Upper lobe of right lung (tissue), 1 donor: Measurements from ENCODE around the gene PPFIA1. TPM values are rescaled to one million over a fixed set of nuclear protein-coding genes. Genes with fewer than 3 reads are reported as not detected.

Experiments
- ATAC-seq: fragments of 200-7000 bp; cut with Tn5 transposase; one replicate; pipeline ENCODE4 v1.9.1; 2020; ENCODE audit warnings: mild to moderate bottlenecking, moderate library complexity
- DNase-seq: peaks from one replicate; pipeline ENCODE4 v3.0.0-alpha.2; 2020
- H3K27ac ChIP-seq: fragments of 200-600 bp; one replicate; pipeline ENCODE4 v1.8.0; 2022
- H3K27me3 ChIP-seq: fragments of 200-600 bp; one replicate; pipeline ENCODE4 v1.8.0; 2022; ENCODE audit warnings: mild to moderate bottlenecking
- H3K36me3 ChIP-seq: fragments of 200-600 bp; one replicate; pipeline ENCODE4 v1.8.0; 2022
- H3K4me1 ChIP-seq: fragments of 200-600 bp; one replicate; pipeline ENCODE4 v1.8.0; 2022
- H3K4me3 ChIP-seq: fragments of 200-600 bp; one replicate; pipeline ENCODE4 v1.8.0; 2022; ENCODE audit warnings: mild to moderate bottlenecking
- H3K9me3 ChIP-seq: fragments of 200-600 bp; one replicate; pipeline ENCODE4 v1.8.0; 2022
- intact Hi-C: fragments of 100-400 bp; cut with DNase I; formaldehyde crosslinking; loops from one replicate; pipeline ENCODE4 v1.11.0; 2022
- total RNA-seq: library from RNA; stranded (reverse); fragmentation: NEBNext Ultra II Directional; extraction: Animal tissue kit (Norgen Biotek cat#: 25700); gene quantifications from one replicate; pipeline ENCODE4 v1.2.1, GENCODE V29; 2021
- TF ChIP-seq, protein P1 (sequence below): fragments of 200-600 bp; IDR thresholded peaks from one replicate; pipeline ENCODE4 v1.8.0; 2022; ENCODE audit warnings: antibody characterized with exemption
- donor health status: DM: no; HTN: yes; CAD: no; lungs with severe emphysema.

Gene PPFIA1
- total RNA-seq, 1 donor from 2014 or later = 73.3 TPM

GRCh38 chr11:70430671-70431574 lies 160.4 kb downstream of the PPFIA1 start:
- TF ChIP-seq, protein P1, sequence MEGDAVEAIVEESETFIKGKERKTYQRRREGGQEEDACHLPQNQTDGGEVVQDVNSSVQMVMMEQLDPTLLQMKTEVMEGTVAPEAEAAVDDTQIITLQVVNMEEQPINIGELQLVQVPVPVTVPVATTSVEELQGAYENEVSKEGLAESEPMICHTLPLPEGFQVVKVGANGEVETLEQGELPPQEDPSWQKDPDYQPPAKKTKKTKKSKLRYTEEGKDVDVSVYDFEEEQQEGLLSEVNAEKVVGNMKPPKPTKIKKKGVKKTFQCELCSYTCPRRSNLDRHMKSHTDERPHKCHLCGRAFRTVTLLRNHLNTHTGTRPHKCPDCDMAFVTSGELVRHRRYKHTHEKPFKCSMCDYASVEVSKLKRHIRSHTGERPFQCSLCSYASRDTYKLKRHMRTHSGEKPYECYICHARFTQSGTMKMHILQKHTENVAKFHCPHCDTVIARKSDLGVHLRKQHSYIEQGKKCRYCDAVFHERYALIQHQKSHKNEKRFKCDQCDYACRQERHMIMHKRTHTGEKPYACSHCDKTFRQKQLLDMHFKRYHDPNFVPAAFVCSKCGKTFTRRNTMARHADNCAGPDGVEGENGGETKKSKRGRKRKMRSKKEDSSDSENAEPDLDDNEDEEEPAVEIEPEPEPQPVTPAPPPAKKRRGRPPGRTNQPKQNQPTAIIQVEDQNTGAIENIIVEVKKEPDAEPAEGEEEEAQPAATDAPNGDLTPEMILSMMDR = no peak
- Histone ChIP-seq H3K27ac (no peak overlapping the region), H3K4me1 (no peaks in the 10 kb centered on the region), H3K27me3 (no peaks in the 10 kb centered on the region), H3K4me3 (no peak overlapping the region), H3K9me3 (no peaks in the 10 kb centered on the region), H3K36me3 (peaks cover 89% of the 10 kb centered on the region)
- intact Hi-C loops = no loop called here
- DNase-seq (no peak), ATAC-seq (no peak)

- Histone ChIP-seq H3K4me1 (no peaks in the 10 kb centered on the region), H3K27ac (no peak overlapping the region), H3K36me3 (peaks cover 87% of the 10 kb centered on the region), H3K4me3 (no peak overlapping the region), H3K9me3 (no peaks in the 10 kb centered on the region), H3K27me3 (no peaks in the 10 kb centered on the region)
- TF ChIP-seq, protein P1 = no peak
- no peak for DNase-seq
- no peak for ATAC-seq
- intact Hi-C loops = no loop called here
These were observed 161.1 kb downstream of the PPFIA1 start for GRCh38 chr11:70431611-70432010.

DNA sequence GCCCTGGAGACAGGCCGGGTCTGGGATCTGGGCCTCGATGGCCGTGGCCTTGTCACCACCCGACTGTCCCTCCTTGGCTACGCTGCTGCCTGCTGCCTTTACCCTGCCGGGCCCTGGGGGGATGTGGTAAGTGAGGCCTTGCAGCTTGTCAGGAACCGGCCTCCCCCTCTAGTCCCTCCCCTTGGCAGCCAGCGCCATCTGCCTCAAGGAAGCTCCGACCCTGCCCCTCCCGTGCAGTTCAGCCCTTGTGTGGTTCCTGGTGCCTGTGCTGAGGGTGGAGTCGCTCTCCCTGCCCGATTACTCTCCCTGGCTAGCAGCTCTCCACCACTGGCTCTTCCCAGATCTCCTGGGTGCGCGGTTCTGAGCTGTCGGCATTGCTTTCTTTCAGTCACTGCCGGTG lies 161.6 kb downstream of the PPFIA1 start:
- intact Hi-C loops = no loop called here
- Histone ChIP-seq H3K36me3 (peaks cover 85% of the 10 kb centered on the region), H3K27me3 (no peaks in the 10 kb centered on the region), H3K9me3 (no peaks in the 10 kb centered on the region), H3K27ac (no peak overlapping the region), H3K4me3 (no peak overlapping the region), H3K4me1 (no peaks in the 10 kb centered on the region)
- DNase-seq (no peak), ATAC-seq (no peak)
- TF ChIP-seq, protein P1 = no peak

DNA sequence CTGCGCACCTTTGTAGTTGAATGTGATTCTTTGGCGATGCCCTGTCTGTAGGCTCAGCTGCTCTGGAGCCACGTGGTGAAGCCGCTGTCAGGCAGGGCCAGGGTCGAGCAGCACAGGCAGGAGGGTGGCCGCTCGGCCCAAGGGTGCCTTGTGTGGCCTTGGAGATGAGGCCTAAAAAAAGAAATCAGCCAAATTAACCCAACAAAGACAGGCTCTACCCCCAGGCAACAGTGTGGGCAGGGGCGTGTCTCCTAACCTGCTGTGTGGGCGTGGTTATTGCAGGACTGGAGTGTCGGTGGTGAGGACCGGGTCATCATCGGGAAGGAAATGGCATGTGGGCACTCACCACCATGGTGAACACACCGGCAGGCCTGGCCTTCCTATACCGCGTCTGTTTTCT lies 162.1 kb downstream of the PPFIA1 start:
- DNase-seq (no peak), ATAC-seq (no peak)
- H3K36me3 ChIP-seq = peaks cover 80% of the 10 kb centered on the region
- no peak overlapping the region for H3K4me3 ChIP-seq
- no peaks in the 10 kb centered on the region for H3K9me3 ChIP-seq
- H3K27me3 ChIP-seq = no peaks in the 10 kb centered on the region
- intact Hi-C loops = no loop called here
- TF ChIP-seq, protein P1 = no peak
- no peaks in the 10 kb centered on the region for H3K4me1 ChIP-seq
- H3K27ac ChIP-seq = no peak overlapping the region

GRCh38 chr11:70433038-70433437 lies 162.5 kb downstream of the PPFIA1 start:
- ATAC-seq (no peak), DNase-seq (no peak)
- H3K27ac ChIP-seq = no peak overlapping the region
- no peaks in the 10 kb centered on the region for H3K27me3 ChIP-seq
- TF ChIP-seq, protein P1 = no peak
- no peak overlapping the region for H3K4me3 ChIP-seq
- no peaks in the 10 kb centered on the region for H3K4me1 ChIP-seq
- intact Hi-C loops = no loop called here
- no peaks in the 10 kb centered on the region for H3K9me3 ChIP-seq
- peaks cover 77% of the 10 kb centered on the region for H3K36me3 ChIP-seq
